Uterus (tissue), 4 donors: ENCODE measurements around the gene SSBP2. TPM values are rescaled to one million over a fixed set of nuclear protein-coding genes. Genes with fewer than 3 reads are reported as not detected.

Source experiments
- DNase-seq, 2 donors: peaks; one replicate each; pipeline ENCODE4 v3.0.0-alpha.2; 2019 to 2020
- H3K27ac ChIP-seq, 2 donors: fragments of 200-600 bp; sonication (generic); 1 replicate in 1 of 2; 2 replicates in 1 of 2; pipeline ENCODE4 v1.5.1; 2016 to 2018
- H3K27me3 ChIP-seq, 2 donors: fragments of 200-600 bp; sonication (generic); one replicate each; pipeline ENCODE4 v1.5.1; 2018 to 2019; ENCODE audit warnings: control low read depth in 1 of 2
- H3K36me3 ChIP-seq, 2 donors: fragments of 200-600 bp; sonication (generic); one replicate each; pipeline ENCODE4 v1.5.1; 2019; ENCODE audit warnings: control low read depth in 1 of 2
- H3K4me1 ChIP-seq, 2 donors: fragments of 200-600 bp; sonication (generic); one replicate each; pipeline ENCODE4 v1.5.1; 2018 to 2019; ENCODE audit warnings: control low read depth in 1 of 2
- H3K4me3 ChIP-seq, 2 donors: fragments of 200-600 bp; sonication (generic); 1 replicate in 1 of 2; 2 replicates in 1 of 2; pipeline ENCODE4 v1.5.1; 2018 to 2019; ENCODE audit warnings: mild to moderate bottlenecking in 1 of 2
- H3K9me3 ChIP-seq, 2 donors: fragments of 200-600 bp; sonication (generic); one replicate each; pipeline ENCODE4 v1.5.1; 2019; ENCODE audit warnings: control low read depth in 1 of 2
- POLR2A ChIP-seq, 2 donors: fragments of 450-650 bp; IDR thresholded peaks; one replicate each; pipeline ENCODE4 v1.6.1; 2016; ENCODE audit warnings: antibody characterized with exemption in 2 of 2, mild to moderate bottlenecking in 1 of 2, moderate library complexity in 1 of 2
- intact Hi-C: fragments of 100-400 bp; cut with DNase I; formaldehyde crosslinking; loops from one replicate; pipeline ENCODE4 v1.15.1; 2023; ENCODE audit warnings: low total_unique reads
- total RNA-seq, 4 donors: library from RNA; depleted of rRNA in 3 of 4; stranded (reverse); fragments of >200 nt in 3 of 4; gene quantifications; one replicate each; pipeline versions ENCODE4 v1.1.0 to v1.2.4, GENCODE V29; 2014 to 2023
- TF ChIP-seq, protein P1 (sequence below), 4 experiments: fragments of 200-600 bp in 2 of 4; fragments of 450-650 bp in 2 of 4; sonication (generic) in 2 of 4; IDR thresholded peaks; one replicate each; pipeline ENCODE4 v1.5.1; 2016 to 2019; ENCODE audit warnings: antibody characterized with exemption in 4 of 4, mild to moderate bottlenecking in 2 of 4, moderate library complexity in 1 of 4
- donor health status: DM: yes; HTN: yes; CAD: no.

The SSBP2 gene
- total RNA-seq, 4 donors from 2014 or later, result 22.0 to 204 (median 90.9) TPM

DNA sequence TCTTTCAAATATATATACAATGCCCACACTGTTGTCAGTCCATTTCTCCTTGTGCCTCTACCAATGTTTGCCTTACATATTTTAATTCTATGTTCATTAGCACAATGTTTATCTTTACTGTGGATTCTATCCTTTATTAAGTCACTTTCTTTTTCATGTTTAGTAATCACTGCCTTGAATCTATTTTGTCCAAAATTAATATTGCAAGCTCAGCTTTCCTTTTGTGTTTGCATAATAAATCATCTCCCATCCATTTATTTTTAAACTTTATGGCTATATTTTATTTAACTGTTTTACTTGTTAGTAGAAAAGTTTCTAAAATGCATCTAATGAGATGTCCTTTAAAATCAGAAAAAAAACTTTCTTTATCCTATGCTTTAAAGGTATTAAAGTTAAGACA is 230.1 kb downstream of the SSBP2 start:
- Histone ChIP-seq H3K27ac (no peak overlapping the region), H3K36me3 (no peaks in the 10 kb centered on the region), H3K4me1 (no peaks in the 10 kb centered on the region), H3K27me3 (no peaks in the 10 kb centered on the region), H3K9me3 (no peaks in the 10 kb centered on the region), H3K4me3 (no peak overlapping the region)
- TF ChIP-seq, protein P1, sequence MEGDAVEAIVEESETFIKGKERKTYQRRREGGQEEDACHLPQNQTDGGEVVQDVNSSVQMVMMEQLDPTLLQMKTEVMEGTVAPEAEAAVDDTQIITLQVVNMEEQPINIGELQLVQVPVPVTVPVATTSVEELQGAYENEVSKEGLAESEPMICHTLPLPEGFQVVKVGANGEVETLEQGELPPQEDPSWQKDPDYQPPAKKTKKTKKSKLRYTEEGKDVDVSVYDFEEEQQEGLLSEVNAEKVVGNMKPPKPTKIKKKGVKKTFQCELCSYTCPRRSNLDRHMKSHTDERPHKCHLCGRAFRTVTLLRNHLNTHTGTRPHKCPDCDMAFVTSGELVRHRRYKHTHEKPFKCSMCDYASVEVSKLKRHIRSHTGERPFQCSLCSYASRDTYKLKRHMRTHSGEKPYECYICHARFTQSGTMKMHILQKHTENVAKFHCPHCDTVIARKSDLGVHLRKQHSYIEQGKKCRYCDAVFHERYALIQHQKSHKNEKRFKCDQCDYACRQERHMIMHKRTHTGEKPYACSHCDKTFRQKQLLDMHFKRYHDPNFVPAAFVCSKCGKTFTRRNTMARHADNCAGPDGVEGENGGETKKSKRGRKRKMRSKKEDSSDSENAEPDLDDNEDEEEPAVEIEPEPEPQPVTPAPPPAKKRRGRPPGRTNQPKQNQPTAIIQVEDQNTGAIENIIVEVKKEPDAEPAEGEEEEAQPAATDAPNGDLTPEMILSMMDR (IDR thresholded peaks at IDR 0.05), result no peak
- no peak for TF ChIP-seq POLR2A (IDR thresholded peaks at IDR 0.05)
- DNase-seq, result no peak
- intact Hi-C loops, result no loop called here

DNA sequence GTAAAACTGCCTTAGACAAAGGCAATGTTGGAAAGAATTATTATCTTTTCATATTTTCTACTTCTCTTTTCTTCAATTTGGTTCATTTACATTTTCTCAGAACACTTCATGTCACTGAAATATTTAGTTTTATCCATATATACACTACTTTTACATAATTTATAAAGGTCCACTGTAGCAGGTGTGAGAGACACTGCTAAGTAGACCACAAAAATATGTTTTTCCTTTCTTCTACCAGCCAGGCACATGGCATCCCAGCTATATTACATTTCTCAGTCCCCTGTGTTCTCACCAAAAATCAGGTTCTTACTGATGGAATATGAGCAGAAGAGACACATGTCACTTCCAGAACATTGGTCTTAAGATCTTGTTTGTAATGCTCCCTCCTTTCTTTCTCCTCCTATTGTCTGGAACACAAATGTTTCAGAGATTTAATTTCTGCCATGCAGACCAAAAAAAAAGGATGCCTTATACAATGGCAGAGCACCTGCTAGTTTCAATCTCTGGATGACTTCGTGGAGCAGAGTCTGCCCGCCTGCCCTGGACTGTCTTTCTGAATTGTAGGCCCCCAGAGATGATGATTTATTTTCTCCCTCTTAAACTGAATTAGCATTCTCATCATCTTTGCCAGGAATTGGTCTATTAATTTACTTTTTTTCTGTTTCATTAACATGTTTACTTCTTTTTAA is 231.5 kb downstream of the SSBP2 start:
- Histone ChIP-seq H3K9me3 (no peaks in the 10 kb centered on the region), H3K27ac (no peak overlapping the region), H3K36me3 (no peaks in the 10 kb centered on the region), H3K4me1 (no peaks in the 10 kb centered on the region), H3K4me3 (no peak overlapping the region), H3K27me3 (no peaks in the 10 kb centered on the region)
- DNase-seq, result no peak
- no peak for TF ChIP-seq POLR2A (IDR thresholded peaks at IDR 0.05)
- TF ChIP-seq, protein P1 (IDR thresholded peaks at IDR 0.05), result no peak
- intact Hi-C loops, result no loop called here

DNA sequence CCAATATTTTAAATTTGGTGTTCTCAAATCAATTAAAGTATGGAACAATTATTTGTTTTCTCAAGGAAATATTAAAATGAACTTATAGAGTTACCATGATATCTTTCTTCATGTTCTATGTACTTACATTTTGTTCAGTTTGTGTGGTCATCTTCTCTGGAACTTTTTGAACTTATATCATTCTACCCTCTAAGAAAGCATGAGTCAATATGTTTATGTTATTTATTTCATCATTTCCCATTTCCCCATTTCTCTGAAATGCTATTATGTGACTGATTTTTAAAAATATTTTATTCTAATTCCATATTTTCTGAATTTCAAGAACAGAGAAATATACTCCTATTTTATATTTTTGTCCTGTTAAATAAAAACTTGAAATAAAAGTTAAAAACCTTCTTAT is 233.4 kb downstream of the SSBP2 start:
- Histone ChIP-seq H3K27me3 (no peaks in the 10 kb centered on the region), H3K4me1 (no peaks in the 10 kb centered on the region), H3K36me3 (no peaks in the 10 kb centered on the region), H3K4me3 (no peak overlapping the region), H3K9me3 (no peaks in the 10 kb centered on the region), H3K27ac (no peak overlapping the region)
- intact Hi-C loops, result no loop called here
- DNase-seq, result no peak
- no peak for TF ChIP-seq POLR2A (IDR thresholded peaks at IDR 0.05)
- TF ChIP-seq, protein P1 (IDR thresholded peaks at IDR 0.05), result no peak

DNA sequence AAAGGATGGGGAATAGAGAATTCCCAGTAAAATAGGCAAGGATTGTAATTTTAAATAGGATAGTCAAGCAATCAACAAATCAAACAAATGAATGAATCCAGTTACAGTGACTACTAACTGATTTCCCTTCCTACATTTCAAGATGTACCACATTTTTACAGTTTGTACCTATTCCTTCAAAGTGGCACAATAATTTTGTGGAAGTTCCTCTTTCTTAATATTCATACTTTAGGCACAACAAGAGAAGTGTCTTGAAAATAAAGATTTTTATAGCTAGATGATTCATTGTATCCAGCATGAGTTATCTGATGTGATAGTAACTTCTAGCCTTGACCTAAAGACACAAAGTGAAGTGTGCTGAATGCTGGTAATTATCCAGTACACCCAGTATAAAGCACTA is 234.8 kb downstream of the SSBP2 start:
- no peak overlapping the region for H3K27ac ChIP-seq
- H3K4me1 ChIP-seq, result no peaks in the 10 kb centered on the region
- no peaks in the 10 kb centered on the region for H3K27me3 ChIP-seq
- no peak for DNase-seq
- H3K36me3 ChIP-seq, result no peaks in the 10 kb centered on the region
- no peak overlapping the region for H3K4me3 ChIP-seq
- TF ChIP-seq POLR2A (IDR thresholded peaks at IDR 0.05), result no peak
- TF ChIP-seq, protein P1 (IDR thresholded peaks at IDR 0.05), result no peak
- intact Hi-C loops, result no loop called here
- H3K9me3 ChIP-seq, result no peaks in the 10 kb centered on the region

DNA sequence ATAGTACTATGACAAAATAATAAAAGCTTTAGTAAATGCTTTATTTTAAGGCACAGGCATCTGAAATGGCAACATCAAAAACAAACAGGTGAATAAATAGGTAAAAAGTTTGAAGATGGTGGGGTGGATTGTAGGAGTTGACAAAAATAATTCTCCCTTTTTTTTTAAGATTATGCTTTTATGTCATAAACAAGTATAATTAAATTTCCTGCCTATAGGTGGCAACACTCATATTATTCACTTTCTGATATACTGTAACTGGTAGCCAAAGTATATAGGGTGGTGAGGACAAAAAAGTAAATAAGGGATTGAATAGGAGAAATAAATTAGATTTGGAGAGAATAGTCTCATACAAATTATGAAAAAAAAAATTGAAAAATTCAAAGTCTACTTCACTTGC is 236.9 kb downstream of the SSBP2 start:
- H3K4me1 ChIP-seq, result no peaks in the 10 kb centered on the region
- no peaks in the 10 kb centered on the region for H3K9me3 ChIP-seq
- intact Hi-C loops, result no loop called here
- TF ChIP-seq POLR2A (IDR thresholded peaks at IDR 0.05), result no peak
- TF ChIP-seq, protein P1 (IDR thresholded peaks at IDR 0.05), result no peak
- DNase-seq, result no peak
- H3K36me3 ChIP-seq, result no peaks in the 10 kb centered on the region
- no peak overlapping the region for H3K4me3 ChIP-seq
- H3K27me3 ChIP-seq, result no peaks in the 10 kb centered on the region
- no peak overlapping the region for H3K27ac ChIP-seq
